Activated CD8-positive, alpha-beta T cell treated with anti-CD3 and anti-CD28 coated beads for 36 hours (primary cell): ENCODE measurements around the gene CACNB2. TPM values are rescaled to one million over a fixed set of nuclear protein-coding genes. Genes with fewer than 3 reads are reported as not detected.

Experiments used
- ATAC-seq: fragments of 200-7000 bp; cut with Tn5 transposase; one replicate; pipeline ENCODE4 v1.10.0; 2021; ENCODE audit warnings: mild to moderate bottlenecking, moderate library complexity
- CTCF ChIA-PET: fragments of 350-600 bp; sonication (Branson Sonifier 250); formaldehyde crosslinking; loops from one replicate; lab custom pipeline; 2021; ENCODE audit warnings: antibody characterized with exemption; lab: Charles Lee
- POLR2A ChIA-PET: fragments of 350-600 bp; sonication (Branson Sonifier 250); formaldehyde crosslinking; loops from one replicate; lab custom pipeline; 2021; ENCODE audit warnings: antibody characterized with exemption; lab: Charles Lee
- DNase-seq: peaks from one replicate; pipeline ENCODE4 v3.0.0-alpha.2; 2020
- H3K27ac Mint-ChIP-seq: one replicate; pipeline ENCODE4 v1.8.0; 2021; ENCODE audit warnings: mild to moderate bottlenecking, mixed read lengths
- H3K27me3 Mint-ChIP-seq: one replicate; pipeline ENCODE4 v1.8.0; 2021; ENCODE audit warnings: mixed read lengths
- H3K36me3 Mint-ChIP-seq: one replicate; pipeline ENCODE4 v1.8.0; 2021; ENCODE audit warnings: low read depth, mixed read lengths
- H3K4me1 Mint-ChIP-seq: one replicate; pipeline ENCODE4 v1.8.0; 2021; ENCODE audit warnings: low read depth, mixed read lengths
- H3K4me3 Mint-ChIP-seq: one replicate; pipeline ENCODE4 v1.8.0; 2021; ENCODE audit warnings: mild to moderate bottlenecking, moderate library complexity, mixed read lengths
- H3K9me3 Mint-ChIP-seq: one replicate; pipeline ENCODE4 v1.8.0; 2021; ENCODE audit warnings: mixed read lengths
- intact Hi-C: fragments of 100-400 bp; cut with micrococcal nuclease; formaldehyde crosslinking; loops from one replicate; pipeline ENCODE4 v1.10.0; 2022
- total RNA-seq, 2 experiments: library from RNA; stranded (reverse); gene quantifications; one replicate each; pipeline ENCODE4 v1.2.3, GENCODE V29; 2021
- TF ChIP-seq, protein P1 (sequence below): fragments of 200-600 bp; IDR thresholded peaks from one replicate; pipeline ENCODE4 v1.8.0; 2022; ENCODE audit warnings: antibody characterized with exemption, mild to moderate bottlenecking

Gene CACNB2
- total RNA-seq, 2 experiments from 2014 or later, result not detected

DNA sequence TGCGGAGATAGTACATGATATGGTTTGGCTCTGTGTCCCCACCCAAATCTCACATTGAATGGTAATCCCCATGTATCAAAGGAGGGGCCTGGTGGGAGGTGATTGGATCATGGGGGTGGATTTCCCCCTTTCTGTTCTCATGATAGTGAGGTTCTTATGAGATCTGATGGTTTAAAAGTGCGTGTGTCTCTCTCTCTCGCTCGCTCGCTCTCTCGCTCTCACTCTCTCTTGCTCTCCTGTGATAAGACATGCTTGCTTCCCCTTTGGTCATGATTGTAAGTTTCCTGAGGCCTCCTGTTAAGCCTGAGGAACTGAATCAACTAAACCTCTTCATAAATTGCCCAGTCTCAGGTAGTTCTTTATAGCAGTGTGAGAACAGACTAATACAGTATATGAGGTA lies 339.3 kb downstream of the CACNB2 start:
- TF ChIP-seq, protein P1, sequence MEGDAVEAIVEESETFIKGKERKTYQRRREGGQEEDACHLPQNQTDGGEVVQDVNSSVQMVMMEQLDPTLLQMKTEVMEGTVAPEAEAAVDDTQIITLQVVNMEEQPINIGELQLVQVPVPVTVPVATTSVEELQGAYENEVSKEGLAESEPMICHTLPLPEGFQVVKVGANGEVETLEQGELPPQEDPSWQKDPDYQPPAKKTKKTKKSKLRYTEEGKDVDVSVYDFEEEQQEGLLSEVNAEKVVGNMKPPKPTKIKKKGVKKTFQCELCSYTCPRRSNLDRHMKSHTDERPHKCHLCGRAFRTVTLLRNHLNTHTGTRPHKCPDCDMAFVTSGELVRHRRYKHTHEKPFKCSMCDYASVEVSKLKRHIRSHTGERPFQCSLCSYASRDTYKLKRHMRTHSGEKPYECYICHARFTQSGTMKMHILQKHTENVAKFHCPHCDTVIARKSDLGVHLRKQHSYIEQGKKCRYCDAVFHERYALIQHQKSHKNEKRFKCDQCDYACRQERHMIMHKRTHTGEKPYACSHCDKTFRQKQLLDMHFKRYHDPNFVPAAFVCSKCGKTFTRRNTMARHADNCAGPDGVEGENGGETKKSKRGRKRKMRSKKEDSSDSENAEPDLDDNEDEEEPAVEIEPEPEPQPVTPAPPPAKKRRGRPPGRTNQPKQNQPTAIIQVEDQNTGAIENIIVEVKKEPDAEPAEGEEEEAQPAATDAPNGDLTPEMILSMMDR, result no peak
- POLR2A ChIA-PET, result no interaction called here

DNA sequence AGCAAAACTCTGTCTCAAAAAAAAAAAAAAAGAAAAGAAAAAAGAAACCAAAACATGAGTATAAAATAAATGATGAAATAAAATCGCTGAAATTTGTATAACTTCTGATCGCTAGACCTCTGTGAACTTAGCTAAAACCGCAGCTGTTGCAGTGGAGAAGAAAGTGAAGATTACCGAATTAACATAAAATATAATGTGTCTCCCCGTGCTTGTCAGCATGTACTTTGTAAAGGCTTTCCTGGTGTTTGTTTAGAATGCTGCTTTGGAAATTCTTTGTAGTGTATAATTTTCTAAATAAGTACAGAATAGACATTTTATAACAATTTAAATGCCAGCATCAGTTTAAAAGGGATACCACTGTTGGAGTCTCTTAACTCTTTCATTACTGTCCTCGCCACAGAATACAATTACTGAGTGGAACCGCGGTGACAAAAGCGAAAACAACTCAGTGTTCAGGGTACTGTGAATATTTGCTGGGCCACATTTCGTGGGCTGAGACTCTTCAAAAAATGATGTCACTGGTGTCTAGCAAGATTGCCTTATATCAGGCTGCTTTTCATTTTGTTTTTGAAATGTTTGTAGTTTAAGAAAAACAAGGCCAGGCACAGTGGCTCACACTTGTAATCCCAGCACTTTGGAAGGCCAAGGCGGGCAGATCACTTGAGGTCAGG lies 343.4 kb downstream of the CACNB2 start:
- Mint-ChIP-seq H3K4me1 (no peaks in the 10 kb centered on the region), H3K9me3 (no peaks in the 10 kb centered on the region), H3K4me3 (no peak overlapping the region), H3K27me3 (peaks cover 2% of the 10 kb centered on the region), H3K36me3 (no peaks in the 10 kb centered on the region), H3K27ac (no peak overlapping the region)
- ChIA-PET POLR2A (no interaction called here), CTCF (no interaction called here)
- intact Hi-C loops, result no loop called here
- ATAC-seq, result no peak
- TF ChIP-seq, protein P1, result no peak
- DNase-seq, result no peak

More for the DNA sequence above, 339.3 kb downstream of the CACNB2 start:
- Mint-ChIP-seq H3K36me3 (no peaks in the 10 kb centered on the region), H3K4me1 (no peaks in the 10 kb centered on the region), H3K27me3 (peaks cover 4% of the 10 kb centered on the region), H3K4me3 (no peak overlapping the region), H3K9me3 (no peaks in the 10 kb centered on the region), H3K27ac (no peak overlapping the region)
- CTCF ChIA-PET, result no interaction called here
- intact Hi-C loops, result no loop called here
- no peak for ATAC-seq
- DNase-seq, result no peak

GRCh38 chr10:18486438-18486837 lies 346.2 kb downstream of the CACNB2 start:
- H3K4me1 Mint-ChIP-seq, result no peaks in the 10 kb centered on the region
- no peak overlapping the region for H3K27ac Mint-ChIP-seq
- ChIA-PET CTCF (no interaction called here), POLR2A (no interaction called here)
- ATAC-seq (no peak), DNase-seq (no peak)
- no peaks in the 10 kb centered on the region for H3K9me3 Mint-ChIP-seq
- no peak overlapping the region for H3K4me3 Mint-ChIP-seq
- no peaks in the 10 kb centered on the region for H3K36me3 Mint-ChIP-seq
- TF ChIP-seq, protein P1, result no peak
- no peaks in the 10 kb centered on the region for H3K27me3 Mint-ChIP-seq
- intact Hi-C loops, result no loop called here

DNA sequence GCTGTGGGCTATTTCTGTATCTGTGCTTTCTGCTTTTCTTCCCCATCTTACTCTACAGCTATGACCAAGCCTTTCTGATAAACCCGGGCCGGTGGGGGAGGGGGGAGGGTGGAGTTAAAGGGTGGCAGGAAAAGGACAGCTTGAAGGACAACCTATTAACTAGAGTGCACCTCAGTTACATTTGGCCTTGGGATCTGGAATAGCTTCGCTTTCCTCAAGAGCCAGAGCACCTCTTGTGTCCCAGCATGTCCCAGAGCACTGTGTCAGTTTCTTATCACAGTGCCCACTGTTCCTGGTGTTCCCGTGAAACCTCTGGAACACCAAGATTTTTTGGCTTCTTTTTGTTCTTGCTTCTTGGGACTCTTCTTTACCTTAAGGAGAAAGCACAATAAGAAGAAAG lies 350.5 kb downstream of the CACNB2 start:
- no peaks in the 10 kb centered on the region for H3K27me3 Mint-ChIP-seq
- ATAC-seq, result no peak
- TF ChIP-seq, protein P1, result no peak
- H3K4me1 Mint-ChIP-seq, result no peaks in the 10 kb centered on the region
- POLR2A ChIA-PET, result no interaction called here
- H3K9me3 Mint-ChIP-seq, result no peaks in the 10 kb centered on the region
- no peak overlapping the region for H3K27ac Mint-ChIP-seq
- no peaks in the 10 kb centered on the region for H3K36me3 Mint-ChIP-seq
- intact Hi-C loops, result no loop called here
- no peak for DNase-seq
- CTCF ChIA-PET, result no interaction called here
- H3K4me3 Mint-ChIP-seq, result no peak overlapping the region

DNA sequence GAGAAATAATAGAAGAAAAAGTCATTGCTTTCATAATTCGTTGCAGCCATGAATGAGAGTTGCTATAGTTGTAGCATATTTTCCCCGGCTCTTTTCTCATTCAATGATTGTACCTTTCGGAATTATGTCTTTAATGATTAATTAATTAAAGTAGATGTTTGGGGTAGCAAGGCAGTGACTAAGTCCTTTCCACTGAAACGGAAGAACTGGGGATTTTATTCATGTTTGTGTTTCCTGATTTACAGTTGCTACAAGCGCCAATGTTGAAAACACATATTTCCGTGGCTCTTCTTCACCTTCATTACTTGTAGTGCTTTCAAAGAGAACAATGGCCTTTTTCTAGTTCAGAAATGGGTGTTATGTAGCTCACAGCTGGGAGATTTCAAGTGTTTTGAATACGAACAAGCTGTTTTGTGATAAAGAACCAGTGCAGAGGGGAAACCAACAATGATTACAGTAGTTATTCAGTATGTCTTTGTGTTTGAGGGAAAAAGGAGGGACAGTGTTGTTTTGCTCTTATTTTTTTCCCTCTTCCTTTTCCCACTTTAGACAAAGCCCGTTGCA lies 357.7 kb downstream of the CACNB2 start:
- ChIA-PET CTCF (no interaction called here), POLR2A (no interaction called here)
- DNase-seq, result no peak
- Mint-ChIP-seq H3K4me1 (no peaks in the 10 kb centered on the region), H3K9me3 (no peaks in the 10 kb centered on the region), H3K4me3 (no peak overlapping the region), H3K27ac (no peak overlapping the region), H3K27me3 (peaks cover 5% of the 10 kb centered on the region), H3K36me3 (no peaks in the 10 kb centered on the region)
- no peak for ATAC-seq
- intact Hi-C loops, result no loop called here
- TF ChIP-seq, protein P1, result no peak
